DOHH2 (cell line): ENCODE data around the gene CYTH4.
"Not testable (repeated sequence)": the region's sequence is repeated elsewhere in the genome, so short reads cannot be mapped to it uniquely, and the experiment has no call there.

Experiments
- H3F3A ChIP-seq: fragments of 200-600 bp; sonication (generic), shearing (Covaris generic); 2 replicates; pipeline ENCODE4 v1.6.0; 2016; ENCODE audit warnings: antibody characterized with exemption, mild to moderate bottlenecking; ENCODE audit not compliant: control insufficient read depth, insufficient read depth
- H3K27ac ChIP-seq: fragments of 200-600 bp; sonication (generic); 2 replicates; pipeline ENCODE4 v1.5.1; 2014; ENCODE audit warnings: low read depth, mild to moderate bottlenecking, low read length, moderate library complexity
- H3K27me3 ChIP-seq: fragments of 200-600 bp; sonication (generic); 2 replicates; pipeline ENCODE4 v1.6.1; 2014; ENCODE audit warnings: mild to moderate bottlenecking, low read length, mixed read lengths; ENCODE audit not compliant: control insufficient read depth
- H3K36me3 ChIP-seq: fragments of 200-600 bp; sonication (generic); 2 replicates; pipeline ENCODE4 v1.6.1; 2014; ENCODE audit warnings: mild to moderate bottlenecking, low read length, moderate library complexity, mixed read lengths; ENCODE audit not compliant: control insufficient read depth
- H3K4me1 ChIP-seq: fragments of 200-600 bp; sonication (generic); 2 replicates; pipeline ENCODE4 v1.6.1; 2014; ENCODE audit warnings: mild to moderate bottlenecking, low read length, mixed read lengths; ENCODE audit not compliant: control insufficient read depth
- H3K4me2 ChIP-seq: fragments of 200-600 bp; sonication (generic); 2 replicates; pipeline ENCODE4 v1.6.0; 2014; ENCODE audit warnings: mild to moderate bottlenecking, low read length, moderate library complexity
- H3K4me3 ChIP-seq: fragments of 200-600 bp; sonication (generic); 2 replicates; pipeline ENCODE4 v1.5.1; 2014; ENCODE audit warnings: mild to moderate bottlenecking, low read length, mixed read lengths
- H3K79me2 ChIP-seq: fragments of 200-600 bp; sonication (generic); 2 replicates; pipeline ENCODE4 v1.6.1; 2014; ENCODE audit warnings: mild to moderate bottlenecking, low read length, mixed read lengths; ENCODE audit not compliant: control insufficient read depth
- H3K9me2 ChIP-seq: fragments of 200-600 bp; sonication (generic); replicated peaks from 2 replicates; pipeline ENCODE4 v1.6.1; 2014; ENCODE audit warnings: mild to moderate bottlenecking, low read length, mixed read lengths; ENCODE audit not compliant: control insufficient read depth
- H3K9me3 ChIP-seq: fragments of 200-600 bp; sonication (generic); 2 replicates; pipeline ENCODE4 v1.6.1; 2014; ENCODE audit warnings: antibody characterized with exemption, low read length, mixed read lengths; ENCODE audit not compliant: control insufficient read depth, insufficient read depth
- H4K20me1 ChIP-seq: fragments of 200-600 bp; sonication (generic); 2 replicates; pipeline ENCODE4 v1.6.0; 2014; ENCODE audit warnings: low read depth, mild to moderate bottlenecking, antibody characterized with exemption, low read length, moderate library complexity; ENCODE audit not compliant: control insufficient read depth, insufficient read depth
- CTCF ChIP-seq: fragments of 200-600 bp; sonication (generic); IDR thresholded peaks from one replicate; pipeline ENCODE4 v1.5.1; 2014; ENCODE audit warnings: antibody characterized with exemption, mild to moderate bottlenecking, low read depth, low read length; ENCODE audit not compliant: poor library complexity, severe bottlenecking
- EZH2phosphoT487 ChIP-seq: fragments of 200-600 bp; sonication (generic); IDR thresholded peaks from 2 replicates; pipeline ENCODE4 v1.6.1; 2017; ENCODE audit warnings: borderline replicate concordance, mild to moderate bottlenecking, antibody characterized with exemption, low read length, moderate library complexity, mixed read lengths

Gene CYTH4

GRCh38 chr22:37248251-37248650 is 34.1 kb upstream of the CYTH4 start:
- H3F3A ChIP-seq: peaks cover 26% of the 10 kb centered on the region
- no peaks in the 10 kb centered on the region for H4K20me1 ChIP-seq
- TF ChIP-seq CTCF (no peak), EZH2phosphoT487 (no peak)
- no peak overlapping the region for H3K4me2 ChIP-seq
- H3K36me3 ChIP-seq: peaks cover 6% of the 10 kb centered on the region
- no peaks in the 10 kb centered on the region for H3K27me3 ChIP-seq
- no peaks in the 10 kb centered on the region for H3K9me2 ChIP-seq
- H3K9me3 ChIP-seq: no peaks in the 10 kb centered on the region
- peaks cover 7% of the 10 kb centered on the region for H3K79me2 ChIP-seq
- peaks cover 50% of the 10 kb centered on the region for H3K4me1 ChIP-seq
- H3K27ac ChIP-seq: no peak overlapping the region
- H3K4me3 ChIP-seq: no peak overlapping the region

GRCh38 chr22:37249986-37250385 is 32.3 kb upstream of the CYTH4 start:
- H3K27ac ChIP-seq: no peak overlapping the region
- H3K9me2 ChIP-seq: no peaks in the 10 kb centered on the region
- no peaks in the 10 kb centered on the region for H3K79me2 ChIP-seq
- H3K4me3 ChIP-seq: no peak overlapping the region
- H3F3A ChIP-seq: peaks cover 18% of the 10 kb centered on the region
- no peak overlapping the region for H3K4me2 ChIP-seq
- no peak for TF ChIP-seq EZH2phosphoT487
- no peak for TF ChIP-seq CTCF
- peaks cover 2% of the 10 kb centered on the region; the same call in 1 of the 2 replicates for H3K27me3 ChIP-seq
- no peaks in the 10 kb centered on the region for H4K20me1 ChIP-seq
- H3K4me1 ChIP-seq: peaks cover 43% of the 10 kb centered on the region
- H3K9me3 ChIP-seq: no peaks in the 10 kb centered on the region
- H3K36me3 ChIP-seq: no peaks in the 10 kb centered on the region

GRCh38 chr22:37251836-37252235 is 30.5 kb upstream of the CYTH4 start:
- H4K20me1 ChIP-seq, H3F3A ChIP-seq, H3K4me2 ChIP-seq: not testable (repeated sequence)

GRCh38 chr22:37253126-37253660 is 29.1 kb upstream of the CYTH4 start:
- H3K4me1 ChIP-seq: peaks cover 26% of the 10 kb centered on the region
- peaks cover 8% of the 10 kb centered on the region; the same call in 1 of the 2 replicates for H3F3A ChIP-seq
- peaks cover 8% of the 10 kb centered on the region for H3K27me3 ChIP-seq
- no peaks in the 10 kb centered on the region for H4K20me1 ChIP-seq
- no peak overlapping the region for H3K4me2 ChIP-seq
- H3K27ac ChIP-seq: no peak overlapping the region
- no peaks in the 10 kb centered on the region for H3K9me2 ChIP-seq
- no peak overlapping the region for H3K4me3 ChIP-seq
- no peaks in the 10 kb centered on the region for H3K9me3 ChIP-seq
- H3K36me3 ChIP-seq: no peaks in the 10 kb centered on the region
- no peaks in the 10 kb centered on the region for H3K79me2 ChIP-seq
- TF ChIP-seq EZH2phosphoT487 (no peak), CTCF (no peak)

More at GRCh38 chr22:37251836-37252235, 30.5 kb upstream of the CYTH4 start:
- peaks cover 34% of the 10 kb centered on the region for H3K4me1 ChIP-seq
- not testable (repeated sequence) for H3K79me2 ChIP-seq, H3K9me2 ChIP-seq, H3K27me3 ChIP-seq, H3K36me3 ChIP-seq, H3K9me3 ChIP-seq, H3K4me3 ChIP-seq, H3K27ac ChIP-seq
